HPDE6-E6E7 (cell line): ENCODE measurements around the gene ZDHHC17.
A peak's percentile ranks its signal among the peaks of the same experiment; 100 is the strongest.

ENCODE experiments used
- DNase-seq: peaks from one replicate; pipeline ENCODE4 v3.0.0; 2011; ENCODE audit warnings: missing footprints; ENCODE audit errors: extremely low spot score

The ZDHHC17 gene

DNA sequence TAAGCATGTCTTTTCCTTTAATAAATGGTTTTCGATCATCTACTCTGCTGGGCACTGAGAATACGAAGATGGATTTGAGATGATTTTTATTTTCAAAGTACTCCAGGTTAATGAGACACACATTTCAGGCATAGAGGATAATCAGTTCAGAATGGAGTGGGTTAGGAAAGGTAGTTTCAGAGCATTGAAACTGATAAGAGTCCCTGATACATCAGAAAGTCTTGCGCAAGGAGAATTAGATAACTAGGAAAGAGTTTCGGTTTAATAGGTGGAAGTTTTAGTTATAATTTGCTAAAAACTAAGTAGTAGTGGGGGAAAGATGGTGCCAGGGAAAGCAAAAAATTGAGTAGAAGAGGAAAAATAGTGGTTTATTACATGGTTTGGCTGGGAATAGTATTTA is 50.1 kb downstream of the ZDHHC17 start:
- DNase-seq = no peak

DNA sequence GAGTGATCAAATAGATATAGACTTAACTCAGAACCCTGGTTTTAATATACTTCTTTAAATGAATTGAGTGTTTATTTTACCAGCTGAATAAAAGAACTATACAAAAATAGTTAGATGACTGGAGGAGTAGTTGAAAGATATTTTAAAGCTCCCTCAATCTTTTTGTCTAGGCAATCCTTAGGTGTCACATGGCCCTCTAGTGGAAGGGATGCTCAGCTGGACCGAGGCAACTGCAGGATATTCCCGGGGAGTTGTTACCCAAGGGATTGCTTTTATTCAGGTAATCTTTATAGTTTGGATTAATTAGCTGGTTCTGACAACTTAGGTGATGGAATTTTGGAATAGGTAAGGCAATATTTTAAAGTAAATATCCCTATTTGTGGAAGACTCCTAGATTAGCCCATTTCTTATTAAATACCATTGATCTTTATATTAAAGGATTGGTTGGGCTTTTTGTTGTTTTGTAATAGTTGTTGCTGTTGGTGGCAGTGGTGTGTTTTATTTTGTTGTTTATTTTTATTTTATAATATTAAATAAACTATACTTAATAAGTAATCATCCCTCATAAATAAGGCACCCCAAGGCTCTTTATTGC is 57.1 kb downstream of the ZDHHC17 start:
- peak; percentile 45 for DNase-seq

GRCh38 chr12:76830436-76830835 is 66.5 kb downstream of the ZDHHC17 start:
- no peak for DNase-seq

DNA sequence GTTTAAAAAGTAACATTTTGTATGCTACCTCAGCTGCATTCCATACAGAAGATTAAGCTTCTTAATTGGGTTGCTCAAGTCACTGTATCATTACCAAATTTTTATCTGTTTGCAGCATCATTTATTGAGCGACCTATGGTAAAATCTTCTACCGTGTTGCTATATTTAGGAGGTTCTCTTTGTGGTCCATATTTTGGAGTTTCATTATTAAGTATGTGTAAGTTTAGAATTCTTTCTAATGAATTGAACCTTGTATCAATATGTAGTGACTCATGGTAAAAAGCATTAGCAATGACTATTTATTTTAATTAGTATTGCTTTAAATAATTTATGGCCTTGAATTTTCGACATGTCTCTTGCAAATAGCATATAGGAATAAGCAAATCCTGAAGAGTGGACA is 72.7 kb downstream of the ZDHHC17 start:
- DNase-seq = no peak

- no peak for DNase-seq
These were observed 83.3 kb downstream of the ZDHHC17 start for GRCh38 chr12:76847260-76847659.

DNA sequence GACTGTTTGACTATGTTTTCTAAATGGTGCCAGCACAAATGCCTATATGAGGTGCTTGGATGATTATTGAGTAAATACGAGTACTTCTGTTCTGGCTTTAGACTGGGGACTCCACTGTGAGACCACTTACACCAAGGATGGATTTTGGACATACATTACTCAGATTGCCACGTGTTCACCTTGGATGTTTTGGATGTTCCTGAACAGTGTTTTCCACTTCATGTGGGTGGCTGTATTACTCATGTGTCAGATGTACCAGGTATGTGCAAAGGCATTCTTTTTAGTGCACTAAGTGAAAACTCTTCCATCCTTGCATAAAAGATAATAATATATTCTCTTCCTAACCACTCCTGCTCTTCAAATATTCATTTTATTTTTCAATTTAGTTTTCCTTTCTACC is 84.2 kb downstream of the ZDHHC17 start:
- no peak for DNase-seq

DNA sequence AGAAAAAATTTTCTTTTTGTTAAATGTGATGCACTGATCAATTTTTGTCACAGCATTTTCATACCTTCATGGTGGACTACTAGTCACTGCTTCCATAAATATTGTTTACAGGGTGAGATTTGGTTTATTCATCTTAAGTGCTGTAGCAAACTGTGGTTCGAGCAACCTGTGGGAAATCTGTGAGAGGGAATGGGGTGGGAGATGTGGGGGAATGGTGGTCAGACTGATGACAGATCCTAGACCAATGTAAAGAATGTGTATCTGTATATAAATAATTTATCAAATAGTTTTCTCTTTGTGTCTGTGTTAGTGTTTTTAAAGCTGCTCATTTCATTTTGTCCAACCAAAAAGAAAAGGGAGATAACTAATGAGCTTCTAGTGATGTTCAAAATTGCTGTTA is 88.2 kb downstream of the ZDHHC17 start:
- no peak for DNase-seq

DNA sequence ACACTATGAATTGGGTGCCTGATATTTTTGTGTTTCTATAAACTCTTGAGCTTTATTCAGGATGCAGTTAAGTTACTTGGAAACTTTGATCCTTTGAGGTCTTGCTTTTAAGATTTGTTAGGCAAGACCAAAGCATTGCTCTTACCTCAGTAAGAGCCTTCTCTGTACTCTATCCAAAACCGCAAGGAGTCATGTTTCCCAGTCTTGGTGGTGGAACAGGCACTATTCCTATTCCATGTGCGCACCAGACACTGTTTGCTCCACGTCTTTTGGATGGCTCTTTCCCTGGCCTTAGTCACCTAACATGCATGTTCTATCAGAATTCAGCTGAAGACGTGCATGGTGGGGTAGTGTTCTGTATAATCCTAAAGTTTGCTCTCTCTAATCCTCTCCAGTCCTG is 91.4 kb downstream of the ZDHHC17 start:
- DNase-seq = no peak

DNA sequence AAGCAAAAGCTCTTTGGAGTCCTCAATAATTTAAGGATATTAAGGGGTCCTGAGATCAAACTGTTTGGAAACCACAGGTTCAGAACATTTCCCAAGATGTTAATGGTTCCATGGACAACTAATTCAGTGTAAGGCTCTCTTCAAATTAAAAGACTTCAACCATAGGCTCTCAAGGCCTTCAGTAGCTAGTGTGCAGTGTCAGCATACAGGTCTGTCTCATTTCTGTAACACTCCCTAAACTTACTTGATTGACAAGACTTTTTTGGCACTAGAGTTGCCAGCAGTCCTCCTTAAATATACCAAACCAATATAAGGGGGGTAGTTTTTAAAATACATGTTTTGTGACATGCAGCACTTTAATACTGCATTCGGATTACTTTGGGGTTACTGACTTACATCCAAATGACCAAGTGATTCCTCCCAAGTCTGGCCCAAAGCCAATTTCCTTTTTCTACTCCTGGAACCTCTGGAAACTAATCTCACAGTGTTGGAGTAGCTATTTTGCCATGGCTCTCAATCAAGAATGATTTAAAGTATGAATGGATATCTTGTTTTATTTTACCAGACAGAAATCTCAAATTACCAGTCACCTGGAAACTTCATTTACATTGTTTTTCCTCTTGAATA is 92.2 kb downstream of the ZDHHC17 start:
- no peak for DNase-seq

- DNase-seq = no peak
These were observed 95.7 kb downstream of the ZDHHC17 start for GRCh38 chr12:76859611-76860010.

GRCh38 chr12:76860256-76860655 is 96.3 kb downstream of the ZDHHC17 start:
- DNase-seq = no peak

- no peak for DNase-seq
These were observed 99.2 kb downstream of the ZDHHC17 start for GRCh38 chr12:76863005-76863670.

GRCh38 chr12:76863837-76864236 is 99.9 kb downstream of the ZDHHC17 start:
- DNase-seq = no peak

- DNase-seq = no peak
These were observed 101.0 kb downstream of the ZDHHC17 start for GRCh38 chr12:76864791-76865400.

DNA sequence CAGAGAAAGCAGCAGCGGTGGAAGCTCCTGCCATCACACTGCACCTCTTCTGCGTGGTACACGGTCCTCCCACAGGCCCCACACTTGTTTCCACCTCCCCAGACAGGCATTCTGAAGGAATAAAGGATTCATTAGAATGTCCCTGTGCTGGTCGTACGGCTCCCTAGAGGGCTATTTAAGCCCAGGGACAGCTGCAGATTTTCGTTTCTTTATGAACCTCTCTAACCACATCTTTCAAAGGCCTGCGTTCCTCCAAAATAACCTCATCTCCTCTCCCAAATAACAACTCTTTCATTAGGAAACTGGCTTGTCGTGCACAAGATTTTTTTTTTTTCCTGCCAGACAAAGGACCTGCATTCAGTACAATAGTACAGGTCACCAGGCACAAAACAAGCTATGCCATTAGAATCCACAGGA is 102.2 kb downstream of the ZDHHC17 start:
- no peak for DNase-seq

DNA sequence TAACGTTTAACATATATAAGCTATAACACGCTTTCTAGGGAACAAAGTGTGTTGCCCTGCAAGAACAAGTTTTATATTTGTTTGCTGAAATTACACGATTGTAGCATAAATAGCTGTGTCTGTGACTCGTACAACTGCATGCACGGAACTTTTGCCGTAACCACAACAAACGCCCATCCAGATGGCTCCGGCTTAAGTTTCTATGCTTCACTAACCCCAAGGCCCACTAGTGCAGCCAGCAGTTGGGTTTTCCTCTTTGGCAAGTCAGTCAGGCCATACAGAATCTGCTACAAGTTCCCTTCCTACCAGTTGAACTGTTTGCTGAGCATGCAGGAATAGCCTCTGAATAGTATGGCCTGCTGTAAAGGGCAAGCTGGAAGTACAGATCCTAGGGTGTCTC is 102.8 kb downstream of the ZDHHC17 start:
- no peak for DNase-seq

GRCh38 chr12:76871082-76871481 is 107.2 kb downstream of the ZDHHC17 start:
- DNase-seq = no peak

DNA sequence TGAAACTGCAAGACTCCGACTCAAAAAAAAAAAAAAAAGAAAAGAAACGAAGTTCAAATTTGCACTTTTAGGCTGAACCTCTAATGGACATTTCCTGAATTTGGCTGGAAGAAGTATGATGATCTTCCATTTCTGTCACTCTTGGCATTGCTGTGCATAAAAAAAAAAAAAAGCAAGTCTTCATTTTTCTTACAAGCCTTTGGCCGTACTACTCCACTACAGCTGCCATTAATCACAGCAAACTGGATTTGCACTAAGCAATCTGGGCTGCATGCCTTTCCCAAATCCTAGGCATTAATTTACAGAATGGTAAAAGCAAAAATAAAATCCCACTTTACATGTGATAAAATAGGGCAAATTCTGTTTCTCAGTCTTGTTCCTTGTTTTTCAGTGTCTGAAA is 107.8 kb downstream of the ZDHHC17 start:
- DNase-seq = no peak

- no peak for DNase-seq
These were observed 108.5 kb downstream of the ZDHHC17 start for GRCh38 chr12:76872415-76872814.

DNA sequence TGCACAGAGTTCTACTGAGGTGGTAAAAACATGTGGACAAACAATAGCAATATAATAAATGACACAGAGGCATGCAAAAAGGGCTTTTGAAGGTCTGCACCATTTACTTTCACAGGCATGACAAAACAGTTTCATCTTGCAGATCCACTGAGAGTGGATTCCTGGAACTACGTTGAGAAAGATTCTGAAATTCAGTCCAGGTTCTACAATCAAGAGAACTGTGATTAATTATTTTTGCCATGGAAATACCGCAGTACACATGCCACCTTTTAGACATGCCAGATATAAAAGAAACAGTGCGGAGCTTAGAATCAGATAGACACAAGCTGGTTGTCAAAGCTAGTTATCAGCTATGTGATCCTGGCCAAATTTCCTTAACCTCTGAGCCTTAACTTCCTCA is 110.1 kb downstream of the ZDHHC17 start:
- no peak for DNase-seq

DNA sequence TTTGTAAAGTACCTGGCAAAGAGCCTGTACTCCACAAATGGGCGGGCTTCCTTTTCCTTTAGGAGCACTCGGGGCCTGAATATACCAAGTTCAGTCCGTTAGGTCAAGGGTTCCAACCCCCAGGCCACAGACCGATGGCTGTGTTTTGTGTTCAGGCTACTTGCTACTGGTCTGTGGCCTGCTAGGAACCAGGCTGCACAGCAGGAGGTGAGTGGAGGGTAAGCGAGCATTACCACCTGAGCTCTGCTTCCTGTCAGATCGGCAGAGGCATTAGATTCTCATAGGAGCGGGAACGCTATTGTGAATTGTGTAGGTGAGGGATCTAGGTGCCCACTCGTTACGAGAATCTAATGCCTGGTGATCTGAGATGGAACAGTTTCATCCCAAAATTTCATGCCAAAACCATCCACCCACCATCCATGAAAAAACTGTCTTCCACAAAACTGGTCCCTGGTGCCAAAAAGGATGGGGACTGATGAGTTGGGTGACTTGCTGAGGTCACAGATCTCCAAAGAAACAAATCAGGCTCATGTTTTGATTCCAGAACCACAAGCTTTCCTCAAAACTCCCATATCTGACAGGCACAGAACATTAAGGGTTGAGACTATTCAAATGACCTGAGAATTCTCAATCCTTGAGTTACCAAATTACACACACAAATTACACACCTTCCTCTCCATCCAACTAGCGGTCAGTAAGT is 110.7 kb downstream of the ZDHHC17 start:
- no peak for DNase-seq

- DNase-seq = peak; percentile 53
These were observed 112.8 kb downstream of the ZDHHC17 start for GRCh38 chr12:76876696-76877229.
